ENCODE measurements around the gene GPR139.

GPR139 gene

GRCh38 chr16:20051611-20052010, 22.1 kb downstream of the GPR139 start:
- no peak for DNase-seq

GRCh38 chr16:20051147-20051546, 22.5 kb downstream of the GPR139 start:
- DNase-seq, result no peak

- DNase-seq, result no peak
Observed at GRCh38 chr16:20049831-20050230, 23.9 kb downstream of the GPR139 start.

GRCh38 chr16:20045886-20046285, 27.8 kb downstream of the GPR139 start:
- no peak for DNase-seq

- no peak for DNase-seq
Observed at GRCh38 chr16:20042848-20043247, 30.8 kb downstream of the GPR139 start.

- no peak for DNase-seq
Observed at GRCh38 chr16:20041924-20042596, 31.6 kb downstream of the GPR139 start.

- no peak for DNase-seq
Observed at GRCh38 chr16:20040011-20040410, 33.7 kb downstream of the GPR139 start.

- no peak for DNase-seq
Observed at GRCh38 chr16:20029611-20030010, 44.1 kb downstream of the GPR139 start.

GRCh38 chr16:20026361-20027072, 47.2 kb downstream of the GPR139 start:
- DNase-seq, result no peak

GRCh38 chr16:20023190-20023589, 50.5 kb downstream of the GPR139 start:
- peak; percentile 11 for DNase-seq

GRCh38 chr16:20020976-20021375, 52.7 kb downstream of the GPR139 start:
- DNase-seq, result no peak

- DNase-seq, result no peak
Observed at GRCh38 chr16:20020083-20020482, 53.6 kb downstream of the GPR139 start.

GRCh38 chr16:20016234-20016633, 57.5 kb downstream of the GPR139 start:
- DNase-seq, result no peak

- DNase-seq, result no peak
Observed at GRCh38 chr16:20004931-20005330, 68.8 kb downstream of the GPR139 start.

GRCh38 chr16:20002936-20003335, 70.8 kb downstream of the GPR139 start:
- no peak for DNase-seq

- no peak for DNase-seq
Observed at GRCh38 chr16:20001856-20002707, 71.6 kb downstream of the GPR139 start.

- DNase-seq, result no peak
Observed at GRCh38 chr16:19997734-19998133, 76.0 kb downstream of the GPR139 start.

- DNase-seq, result no peak
Observed at GRCh38 chr16:19997264-19997663, 76.4 kb downstream of the GPR139 start.

- DNase-seq, result no peak
Observed at GRCh38 chr16:19994466-19995170, 79.1 kb downstream of the GPR139 start.

GRCh38 chr16:19991614-19992013, 82.1 kb downstream of the GPR139 start:
- no peak for DNase-seq

GRCh38 chr16:19984135-19984534, 89.6 kb downstream of the GPR139 start:
- DNase-seq, result no peak

Measured in fibroblast of skin of right biceps (primary cell).